HL-60 (cell line): ENCODE results near the gene MCF2L2.

ENCODE experiments used
- DNase-seq, 2 experiments: peaks; one replicate each; pipeline ENCODE4 v3.0.0-alpha.2; 2010 to 2020; ENCODE audit warnings: low read depth in 1 of 2, low spot score in 1 of 2
- H3K27ac ChIP-seq: fragments of 250-450 bp; sonication (Bioruptor Pico); replicated peaks from 2 replicates; pipeline ENCODE4 v1.5.1; 2020; ENCODE audit warnings: mild to moderate bottlenecking, moderate library complexity
- H3K27me3 ChIP-seq: fragments of 250-450 bp; sonication (Bioruptor Pico); 2 replicates; pipeline ENCODE4 v1.5.1; 2021; ENCODE audit warnings: mild to moderate bottlenecking, moderate library complexity; ENCODE audit not compliant: insufficient read depth, poor library complexity, severe bottlenecking
- H3K4me3 ChIP-seq: replicated peaks from 2 replicates; pipeline ENCODE4 v1.5.1; 2011; ENCODE audit warnings: mild to moderate bottlenecking, control low read depth, low read length; ENCODE audit not compliant: insufficient read depth
- CTCF ChIP-seq: IDR thresholded peaks from one replicate; pipeline ENCODE4 v1.5.1; 2011; ENCODE audit warnings: low read length, control low read depth, inconsistent platforms; ENCODE audit not compliant: insufficient read depth
- GABPA ChIP-seq: IDR thresholded peaks from 2 replicates; pipeline ENCODE4 v1.6.1; 2012; ENCODE audit warnings: low read depth
- POLR2AphosphoS5 ChIP-seq: IDR thresholded peaks from 2 replicates; pipeline ENCODE4 v1.6.1; 2012; ENCODE audit warnings: low read depth
- REST ChIP-seq: IDR thresholded peaks from 2 replicates; pipeline ENCODE4 v1.6.1; 2012; ENCODE audit warnings: low read depth; ENCODE audit not compliant: insufficient replicate concordance
- SPI1 ChIP-seq: IDR thresholded peaks from 2 replicates; pipeline ENCODE4 v1.6.1; 2012; ENCODE audit warnings: low read depth, mild to moderate bottlenecking, borderline replicate concordance

Gene MCF2L2

GRCh38 chr3:183400352-183400751 is 28.1 kb downstream of the MCF2L2 start:
- no peak for DNase-seq
- no peak overlapping the region for H3K4me3 ChIP-seq
- H3K27me3 ChIP-seq: peaks cover 5% of the 10 kb centered on the region
- TF ChIP-seq GABPA (no peak), POLR2AphosphoS5 (no peak), CTCF (no peak), REST (no peak), SPI1 (no peak)
- no peak overlapping the region for H3K27ac ChIP-seq

GRCh38 chr3:183396662-183397391 is 31.6 kb downstream of the MCF2L2 start:
- Histone ChIP-seq H3K4me3 (no peak overlapping the region), H3K27ac (no peak overlapping the region), H3K27me3 (peaks cover 5% of the 10 kb centered on the region)
- TF ChIP-seq POLR2AphosphoS5 (no peak), CTCF (no peak), SPI1 (no peak), REST (no peak), GABPA (no peak)
- DNase-seq: no peak

- TF ChIP-seq POLR2AphosphoS5 (no peak), REST (no peak), CTCF (no peak), GABPA (no peak), SPI1 (no peak)
- no peak overlapping the region for H3K4me3 ChIP-seq
- H3K27ac ChIP-seq: no peak overlapping the region
- peaks cover 5% of the 10 kb centered on the region for H3K27me3 ChIP-seq
- DNase-seq: no peak
Observed at GRCh38 chr3:183394150-183394549, 34.3 kb downstream of the MCF2L2 start.
